HG03045 (cell line): ENCODE data around the gene ZNRF2.
"Not testable (repeated sequence)": the region's sequence is repeated elsewhere in the genome, so short reads cannot be mapped to it uniquely, and the experiment has no call there.

ENCODE experiments used
- ATAC-seq: cut with Tn5 transposase; IDR thresholded peaks from one replicate; pipeline ENCODE4 v1.9.1; 2021; ENCODE audit warnings: mild to moderate bottlenecking, moderate library complexity; ENCODE audit not compliant: unreplicated experiment

Gene ZNRF2

GRCh38 chr7:30352169-30352568, 67.8 kb downstream of the ZNRF2 start:
- ATAC-seq, result no peak

- no peak for ATAC-seq
Observed at GRCh38 chr7:30353532-30353931, 69.1 kb downstream of the ZNRF2 start.

GRCh38 chr7:30353932-30354607, 69.7 kb downstream of the ZNRF2 start:
- no peak for ATAC-seq

- ATAC-seq, result no peak
Observed at GRCh38 chr7:30354791-30355190, 70.4 kb downstream of the ZNRF2 start.

GRCh38 chr7:30359957-30360356, 75.6 kb downstream of the ZNRF2 start:
- ATAC-seq, result no peak

- ATAC-seq, result no peak
Observed at GRCh38 chr7:30363778-30364563, 79.6 kb downstream of the ZNRF2 start.

GRCh38 chr7:30364773-30365172, 80.4 kb downstream of the ZNRF2 start:
- no peak for ATAC-seq

- ATAC-seq, result no peak
Observed at GRCh38 chr7:30365621-30366020, 81.2 kb downstream of the ZNRF2 start.

GRCh38 chr7:30366606-30367005, 82.2 kb downstream of the ZNRF2 start:
- no peak for ATAC-seq

- no peak for ATAC-seq
Observed at GRCh38 chr7:30367561-30367960, 83.2 kb downstream of the ZNRF2 start.

- no peak for ATAC-seq
Observed at GRCh38 chr7:30369879-30370278, 85.5 kb downstream of the ZNRF2 start.

GRCh38 chr7:30371321-30371720, 86.9 kb downstream of the ZNRF2 start:
- no peak for ATAC-seq

- ATAC-seq, result no peak
Observed at GRCh38 chr7:30378275-30378674, 93.9 kb downstream of the ZNRF2 start.

- no peak for ATAC-seq
Observed at GRCh38 chr7:30379131-30379530, 94.7 kb downstream of the ZNRF2 start.

GRCh38 chr7:30379741-30380140, 95.3 kb downstream of the ZNRF2 start:
- ATAC-seq, result no peak

GRCh38 chr7:30380294-30380693, 95.9 kb downstream of the ZNRF2 start:
- no peak for ATAC-seq

- not testable (repeated sequence) for ATAC-seq
Observed at GRCh38 chr7:30380824-30381223, 96.4 kb downstream of the ZNRF2 start.

GRCh38 chr7:30382607-30383006, 98.2 kb downstream of the ZNRF2 start:
- ATAC-seq, result no peak

- ATAC-seq, result no peak
Observed at GRCh38 chr7:30389791-30390190, 105.4 kb downstream of the ZNRF2 start.

- no peak for ATAC-seq
Observed at GRCh38 chr7:30390736-30391636, 106.6 kb downstream of the ZNRF2 start.

GRCh38 chr7:30391806-30392205, 107.4 kb downstream of the ZNRF2 start:
- no peak for ATAC-seq
